ENCODE measurements around the gene CNOT10. TPM values are rescaled to one million over a fixed set of nuclear protein-coding genes. Genes with fewer than 3 reads are reported as not detected.

The CNOT10 gene
- total RNA-seq, 1 experiment from 2014 or later, result 26.1 TPM

- ChIA-PET CTCF (no interaction called here), POLR2A (no interaction called here)
- Histone ChIP-seq H3K9me3 (ENCODE audit: control insufficient read depth, insufficient read depth, low read depth, low read length) (no peaks in the 10 kb centered on the region), H3K4me3 (ENCODE audit: low read depth in 2 of 2, low read length in 2 of 2) (no peak overlapping the region), H3K27ac (ENCODE audit: low read length) (no peak overlapping the region), H3K4me1 (ENCODE audit: control insufficient read depth, insufficient read depth, low read length) (no peaks in the 10 kb centered on the region), H3K27me3 (ENCODE audit: control insufficient read depth, insufficient read depth, low read length) (peaks cover 5% of the 10 kb centered on the region; the same call in 1 of the 2 replicates), H3K36me3 (ENCODE audit: control insufficient read depth, insufficient read depth, low read length) (no peaks in the 10 kb centered on the region)
- TF ChIP-seq TCF7L2 (IDR thresholded peaks at IDR 0.05; ENCODE audit: low read depth, low read length) (no peak), POLR2AphosphoS5 (IDR thresholded peaks at IDR 0.05; ENCODE audit: low read depth, low read length) (no peak), CTCF (IDR thresholded peaks at IDR 0.05) (no peak), REST (IDR thresholded peaks at IDR 0.05; ENCODE audit: insufficient read depth in 1 of 2, low read depth in 2 of 2, low read length in 1 of 2) (no peak), SIN3A (IDR thresholded peaks at IDR 0.05; ENCODE audit: borderline replicate concordance, insufficient read depth, low read depth, low read length) (no peak)
- intact Hi-C loops (cut with micrococcal nuclease; ENCODE audit: unreplicated experiment), result loop anchor here (10.0 kb wide), 1 partner anchor 486 kb away; no protein-coding TSS in a partner anchor
- no peak for DNase-seq (ENCODE audit: low read depth, low spot score)
- no peak for ATAC-seq
- no TSS peak for BruUV-seq (replicated peaks)
- in situ Hi-C loops (cut with HindIII; ENCODE audit: low pct_unique_long_range_greater_than_20kb, low sequenced_read_pairs), result no loop called here
Observed at GRCh38 chr3:32660634-32661033, 24.4 kb upstream of the CNOT10 start.

DNA sequence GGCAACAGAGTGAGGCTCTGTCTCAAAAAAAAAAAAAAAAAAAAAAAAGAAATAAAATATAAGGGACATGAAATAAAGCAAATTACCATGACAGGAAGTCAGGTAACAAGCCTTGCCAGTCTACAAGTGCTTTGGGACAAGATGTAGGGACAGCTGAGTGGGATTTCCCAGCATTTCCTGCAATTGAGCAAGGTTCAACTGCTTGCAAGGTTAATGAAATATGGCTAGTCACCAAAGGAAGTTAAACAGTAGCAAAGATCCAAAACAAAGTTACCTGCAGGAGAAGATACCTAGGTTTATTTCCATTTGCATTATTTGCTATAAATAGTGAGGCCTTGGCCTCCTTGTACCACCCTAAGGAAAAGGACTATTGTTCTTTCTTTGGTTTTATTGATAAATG lies 22.3 kb upstream of the CNOT10 start:
- intact Hi-C loops (cut with micrococcal nuclease; ENCODE audit: unreplicated experiment) (loop anchor here (10.0 kb wide), 1 partner anchor 488 kb away; no protein-coding TSS in a partner anchor), in situ Hi-C loops (cut with HindIII; ENCODE audit: low pct_unique_long_range_greater_than_20kb, low sequenced_read_pairs) (no loop called here)
- ChIA-PET POLR2A (no interaction called here), CTCF (no interaction called here)
- H3K27ac ChIP-seq (ENCODE audit: low read length), result no peak overlapping the region
- ATAC-seq (no peak), DNase-seq (ENCODE audit: low read depth, low spot score) (no peak)
- no peaks in the 10 kb centered on the region; the same call in 1 of the 2 replicates for H3K27me3 ChIP-seq (ENCODE audit: control insufficient read depth, insufficient read depth, low read length)
- BruUV-seq (replicated peaks), result no TSS peak
- TF ChIP-seq SIN3A (IDR thresholded peaks at IDR 0.05; ENCODE audit: borderline replicate concordance, insufficient read depth, low read depth, low read length) (no peak), POLR2AphosphoS5 (IDR thresholded peaks at IDR 0.05; ENCODE audit: low read depth, low read length) (no peak), TCF7L2 (IDR thresholded peaks at IDR 0.05; ENCODE audit: low read depth, low read length) (no peak), REST (IDR thresholded peaks at IDR 0.05; ENCODE audit: insufficient read depth in 1 of 2, low read depth in 2 of 2, low read length in 1 of 2) (no peak), CTCF (IDR thresholded peaks at IDR 0.05) (no peak)
- no peaks in the 10 kb centered on the region for H3K36me3 ChIP-seq (ENCODE audit: control insufficient read depth, insufficient read depth, low read length)
- H3K4me3 ChIP-seq (ENCODE audit: low read depth in 2 of 2, low read length in 2 of 2), result no peak overlapping the region
- no peaks in the 10 kb centered on the region for H3K4me1 ChIP-seq (ENCODE audit: control insufficient read depth, insufficient read depth, low read length)
- H3K9me3 ChIP-seq (ENCODE audit: control insufficient read depth, insufficient read depth, low read depth, low read length), result no peaks in the 10 kb centered on the region

All from Panc1 (cell line).